GM20431 (cell line): Measurements from ENCODE around the gene TYW3.

ENCODE experiments used
- in situ Hi-C: fragments of 300-500 bp; cut with MseI, MboI; formaldehyde crosslinking; loops from one replicate; pipeline ENCODE4 v1.15.0; 2020; ENCODE audit warnings: low sequenced_read_pairs; ENCODE audit not compliant: unreplicated experiment

The TYW3 gene, protein sequence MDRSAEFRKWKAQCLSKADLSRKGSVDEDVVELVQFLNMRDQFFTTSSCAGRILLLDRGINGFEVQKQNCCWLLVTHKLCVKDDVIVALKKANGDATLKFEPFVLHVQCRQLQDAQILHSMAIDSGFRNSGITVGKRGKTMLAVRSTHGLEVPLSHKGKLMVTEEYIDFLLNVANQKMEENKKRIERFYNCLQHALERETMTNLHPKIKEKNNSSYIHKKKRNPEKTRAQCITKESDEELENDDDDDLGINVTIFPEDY

DNA sequence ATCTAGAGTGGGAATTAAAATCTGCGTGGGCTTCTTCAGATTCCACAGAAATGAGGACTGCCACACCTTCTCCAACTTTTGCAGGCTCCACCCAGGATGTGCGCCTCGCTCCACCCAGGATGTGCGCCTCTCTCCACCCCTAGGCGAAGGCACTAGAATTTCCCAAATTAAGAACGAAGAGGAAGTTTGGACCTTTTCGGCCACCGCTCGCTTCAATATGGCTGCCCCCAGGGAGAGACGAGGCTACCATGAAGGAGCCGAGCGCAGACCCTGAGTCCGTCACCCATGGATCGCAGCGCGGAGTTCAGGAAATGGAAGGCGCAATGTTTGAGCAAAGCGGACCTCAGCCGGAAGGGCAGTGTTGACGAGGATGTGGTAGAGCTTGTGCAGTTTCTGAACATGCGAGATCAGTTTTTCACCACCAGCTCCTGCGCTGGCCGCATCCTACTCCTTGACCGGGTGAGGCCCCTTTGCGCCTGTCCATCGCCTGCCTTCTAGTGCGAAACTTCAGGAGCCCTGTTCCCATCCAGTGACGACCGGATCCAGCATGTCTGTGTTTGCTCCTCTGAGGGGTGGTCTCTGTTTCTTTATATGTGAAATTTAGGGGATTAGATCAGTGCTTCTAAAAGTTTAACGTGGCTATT lies at the start of gene TYW3, which contains the start of gene CRYZ:
Gene TYW3 (plus strand): TSS at position 193 of the 644 bp plus-strand sequence. CDS start 93 bp downstream, at position 286.
Gene CRYZ (minus strand): TSS at position 91 of the 644 bp plus-strand sequence. CDS start 8,229 bp downstream, outside the sequence.
- in situ Hi-C loops = no loop called here

DNA sequence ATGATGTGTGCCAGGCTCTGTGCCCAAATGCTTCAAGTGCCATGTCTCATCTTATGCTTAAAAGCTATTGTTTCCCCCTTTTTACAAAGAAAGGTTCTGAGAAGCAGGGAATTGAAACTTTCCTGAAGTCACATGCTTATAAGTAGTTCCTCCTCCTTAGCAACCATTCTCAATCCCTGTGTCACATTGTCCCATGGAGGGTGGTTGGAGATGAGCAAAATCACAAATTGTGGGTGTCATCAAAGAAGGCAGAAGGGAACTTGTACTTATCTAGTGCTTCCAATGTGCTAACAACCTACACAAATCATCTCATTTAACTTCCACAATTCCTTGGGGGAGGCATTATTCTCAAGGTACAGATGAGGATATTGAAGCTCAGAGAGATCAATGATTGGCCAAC lies 49.3 kb upstream of the TYW3 start:
- in situ Hi-C loops = loop anchor here (25.0 kb wide), 1 partner anchor 171 kb away; the partner anchor contains the start of gene LRRC53

DNA sequence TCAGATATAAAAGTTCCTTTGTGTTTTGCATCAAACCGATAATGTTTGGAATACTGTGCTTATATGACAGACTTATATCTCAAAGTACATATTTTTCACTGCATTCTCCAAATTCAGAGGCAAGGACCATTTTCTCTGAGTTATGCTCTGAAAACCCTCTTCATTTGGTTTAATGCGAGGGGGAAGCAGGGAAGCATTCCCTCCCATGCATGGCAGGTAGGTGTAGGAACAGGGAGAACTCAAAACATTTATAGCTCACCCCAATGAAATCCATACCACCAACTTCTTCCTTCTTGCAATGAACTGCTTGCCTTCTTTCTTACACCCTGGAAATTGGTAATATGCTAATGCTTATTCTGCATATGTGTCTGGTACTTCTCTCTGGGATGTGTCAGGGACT lies 48.7 kb upstream of the TYW3 start:
- in situ Hi-C loops = loop anchor here (25.0 kb wide), 1 partner anchor 172 kb away; the partner anchor contains the start of gene LRRC53

DNA sequence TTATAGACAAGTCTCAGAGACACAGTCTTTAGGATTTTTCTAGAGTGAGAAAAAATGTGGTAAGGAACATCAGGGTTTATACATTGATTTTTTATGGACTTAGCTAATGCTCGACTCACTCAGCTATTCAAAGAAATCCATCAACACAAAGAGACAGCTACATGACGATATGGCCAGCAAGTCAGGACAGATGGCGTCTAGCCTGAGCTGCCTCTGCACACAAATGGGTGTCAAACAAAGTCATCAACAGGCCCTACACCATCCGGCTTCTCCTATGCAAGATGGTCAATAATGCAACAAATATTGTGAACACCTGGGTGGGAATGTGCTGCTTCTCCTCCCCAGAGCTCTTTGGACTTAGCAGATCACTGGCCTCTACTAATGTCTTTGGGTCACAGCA lies 46.0 kb upstream of the TYW3 start:
- in situ Hi-C loops = loop anchor here (25.0 kb wide), 1 partner anchor 175 kb away; the partner anchor contains the start of gene LRRC53

DNA sequence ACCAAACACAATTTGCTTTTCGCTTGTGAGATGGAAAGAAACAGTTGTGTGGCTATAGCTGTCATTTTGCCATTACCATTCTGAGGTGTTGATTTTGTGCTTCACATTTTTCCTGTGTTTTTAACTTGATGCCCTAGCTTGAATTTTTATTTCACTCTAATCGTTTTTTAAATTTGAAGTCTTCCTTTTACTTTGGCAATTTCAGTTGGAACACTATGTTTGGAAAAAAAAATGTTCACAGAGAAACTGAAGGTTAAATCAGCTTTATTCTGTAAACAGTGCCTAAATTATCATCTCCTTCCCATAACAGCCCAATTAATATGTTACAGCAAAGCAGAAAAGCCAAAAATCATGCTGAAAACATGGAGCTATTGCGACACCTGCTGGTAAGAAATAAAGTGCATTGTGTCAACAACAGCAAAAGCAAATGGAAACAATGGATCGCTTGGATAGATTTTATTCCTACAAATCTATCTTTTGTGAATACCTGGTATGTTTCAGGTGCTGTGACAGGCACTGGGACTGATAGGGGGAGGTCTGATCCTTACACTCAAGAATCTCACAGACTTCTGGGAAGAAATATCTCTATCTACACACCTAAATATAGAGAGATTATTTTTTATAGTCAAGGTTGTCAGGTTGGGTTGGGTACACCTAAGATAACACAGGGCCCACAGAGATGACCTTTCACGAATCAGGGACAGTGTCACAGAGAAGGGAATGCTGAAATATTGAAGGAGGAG lies 43.2 kb upstream of the TYW3 start:
- in situ Hi-C loops = loop anchor here (25.0 kb wide), 1 partner anchor 177 kb away; the partner anchor contains the start of gene LRRC53

DNA sequence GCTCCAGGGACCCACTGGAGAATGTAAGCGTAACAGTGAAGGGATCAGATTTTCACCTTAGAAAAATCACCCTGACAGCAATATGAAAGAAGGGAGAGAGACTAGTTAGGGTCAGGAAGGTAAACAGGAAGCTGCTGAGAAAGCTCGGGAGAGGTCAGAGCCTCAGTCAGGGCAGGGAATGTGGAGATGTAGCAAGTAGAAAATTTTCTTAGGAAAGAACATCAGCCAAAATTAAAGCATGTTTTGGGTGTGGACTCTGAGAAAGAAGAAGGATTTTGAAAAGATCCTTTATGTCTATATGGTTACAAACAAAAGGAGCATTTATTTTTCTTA lies 42.6 kb upstream of the TYW3 start:
- in situ Hi-C loops = loop anchor here (25.0 kb wide), 1 partner anchor 178 kb away; the partner anchor contains the start of gene LRRC53

DNA sequence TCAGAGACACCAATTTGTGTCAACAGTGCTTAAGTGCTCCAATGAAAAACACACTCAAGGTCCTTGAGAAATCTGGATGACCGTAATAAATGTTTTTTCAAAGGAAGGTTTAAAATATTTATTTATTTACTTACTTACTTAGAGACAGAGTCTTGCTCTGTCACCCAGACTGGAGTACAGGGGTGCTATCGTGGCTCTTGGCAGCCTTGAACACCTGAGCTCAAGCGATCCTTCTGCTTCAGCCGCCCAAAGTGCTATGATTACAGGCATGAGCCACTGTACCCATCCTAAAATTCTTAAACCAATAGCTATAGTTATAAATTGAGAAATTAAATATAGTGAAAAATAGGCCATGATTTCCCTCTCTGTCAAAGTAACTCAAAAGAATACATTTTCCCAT lies 42.0 kb upstream of the TYW3 start:
- in situ Hi-C loops = loop anchor here (25.0 kb wide), 1 partner anchor 179 kb away; the partner anchor contains the start of gene LRRC53

DNA sequence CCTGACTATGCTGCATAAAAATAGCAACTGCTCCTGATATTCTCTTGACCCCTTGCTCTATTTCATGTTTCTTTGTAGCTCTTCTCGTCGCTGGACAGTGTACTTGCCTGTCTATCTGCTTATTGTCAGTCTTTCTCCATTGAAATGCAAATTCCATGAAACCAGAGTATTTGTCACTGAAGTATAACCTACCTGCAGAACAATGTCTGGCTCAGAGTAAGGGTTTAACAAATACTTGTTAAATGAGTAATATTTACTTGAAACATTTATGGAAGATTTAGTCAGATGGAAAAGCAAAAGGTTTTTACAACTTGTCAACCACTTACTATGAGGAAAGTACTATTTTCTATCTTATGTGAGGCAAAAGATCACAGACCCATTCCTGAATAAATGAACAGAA lies 39.5 kb upstream of the TYW3 start:
- in situ Hi-C loops = loop anchor here (25.0 kb wide), 1 partner anchor 181 kb away; the partner anchor contains the start of gene LRRC53

DNA sequence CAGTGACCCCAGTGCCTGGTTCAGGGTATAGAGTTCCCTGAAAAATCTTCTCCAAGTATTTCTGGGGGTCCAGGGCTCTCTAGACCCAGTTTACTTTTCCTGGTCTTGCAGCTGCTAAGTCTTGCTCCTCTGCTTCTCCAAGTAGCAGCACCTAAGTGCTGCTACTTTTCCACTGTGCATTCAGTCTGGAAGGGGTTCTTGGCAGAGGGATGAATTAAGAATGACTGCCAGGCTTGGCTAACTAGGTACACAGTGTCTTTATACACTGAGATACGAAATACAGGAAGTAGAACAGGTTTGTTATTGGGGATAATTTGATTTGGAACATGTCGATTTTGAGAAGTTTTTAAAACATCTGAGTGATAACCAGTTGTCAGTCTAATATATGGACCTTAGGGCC lies 35.1 kb upstream of the TYW3 start:
- in situ Hi-C loops = loop anchor here (25.0 kb wide), 1 partner anchor 186 kb away; the partner anchor contains the start of gene LRRC53

DNA sequence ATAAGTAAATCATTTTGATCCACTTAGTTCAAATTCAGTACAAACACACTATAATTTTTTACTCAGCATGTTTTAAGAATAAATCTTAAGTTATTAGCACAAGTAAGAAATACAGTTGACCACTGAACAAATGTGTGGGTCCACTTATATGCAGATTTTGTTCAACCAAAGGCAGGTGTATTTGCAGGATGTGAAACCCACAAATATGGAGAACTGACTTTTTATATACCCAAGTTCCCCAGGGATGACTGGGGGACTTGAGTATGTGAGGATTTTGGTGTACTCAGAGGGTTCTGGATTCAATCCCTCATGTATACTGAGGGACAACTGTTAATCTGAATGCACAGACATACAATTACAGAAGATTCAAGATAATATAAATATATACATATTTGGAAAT lies 33.6 kb upstream of the TYW3 start:
- in situ Hi-C loops = loop anchor here (25.0 kb wide), 1 partner anchor 187 kb away; the partner anchor contains the start of gene LRRC53

DNA sequence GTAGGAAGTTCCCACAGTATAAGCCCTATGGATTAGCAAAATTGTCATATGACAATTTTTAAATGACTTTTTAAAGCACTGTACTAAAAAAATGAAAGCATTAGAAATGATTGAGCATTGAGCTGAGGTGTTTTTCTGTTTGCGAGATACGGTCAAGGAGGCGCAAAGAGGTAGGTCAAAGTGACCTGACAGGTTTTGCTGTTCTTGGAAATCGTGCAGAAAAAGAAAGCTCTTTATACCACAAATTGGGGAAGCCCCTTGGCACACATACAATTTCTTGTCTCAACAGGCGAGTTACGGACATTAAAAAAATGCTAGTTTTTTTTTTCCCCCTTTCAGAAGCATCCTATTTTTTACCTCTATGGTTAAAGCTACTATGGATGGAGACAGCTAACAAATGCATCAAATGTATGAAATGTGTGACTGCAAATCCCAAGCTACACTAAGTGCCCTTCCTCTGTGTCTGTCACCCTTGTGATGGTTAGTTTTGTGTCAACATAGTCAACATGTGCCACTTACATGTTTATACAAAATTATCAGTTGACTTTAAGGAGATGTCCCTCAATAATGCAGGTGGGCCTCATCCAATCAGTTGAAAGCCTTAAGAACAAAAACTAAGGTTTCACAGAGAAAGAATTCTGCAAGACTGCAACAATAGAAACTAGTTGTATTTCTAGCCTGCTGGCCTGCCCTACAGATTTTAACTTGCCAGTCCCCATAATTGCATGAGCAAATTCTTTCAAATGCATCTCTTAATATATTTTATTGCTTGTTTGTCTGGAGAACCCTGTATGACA lies 29.4 kb upstream of the TYW3 start:
- in situ Hi-C loops = no loop called here

DNA sequence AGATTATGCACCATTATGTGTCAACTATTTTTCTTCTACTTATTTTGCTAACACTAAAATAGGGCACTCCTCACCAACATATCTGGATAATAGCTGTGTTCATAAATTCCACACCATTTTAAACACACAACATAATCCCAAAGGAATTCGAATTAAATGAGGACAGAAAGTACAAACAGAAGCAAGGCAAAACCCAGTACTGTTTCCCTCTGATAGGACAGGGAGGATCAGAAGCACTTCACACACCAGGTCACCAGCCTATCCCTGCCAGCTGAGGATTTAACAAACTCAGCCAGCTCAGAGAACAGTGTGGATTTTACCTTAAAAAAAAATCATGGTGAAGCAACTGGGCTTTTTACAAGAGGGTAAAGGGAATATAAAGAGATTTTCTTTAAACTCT lies 20.1 kb upstream of the TYW3 start:
- in situ Hi-C loops = no loop called here

DNA sequence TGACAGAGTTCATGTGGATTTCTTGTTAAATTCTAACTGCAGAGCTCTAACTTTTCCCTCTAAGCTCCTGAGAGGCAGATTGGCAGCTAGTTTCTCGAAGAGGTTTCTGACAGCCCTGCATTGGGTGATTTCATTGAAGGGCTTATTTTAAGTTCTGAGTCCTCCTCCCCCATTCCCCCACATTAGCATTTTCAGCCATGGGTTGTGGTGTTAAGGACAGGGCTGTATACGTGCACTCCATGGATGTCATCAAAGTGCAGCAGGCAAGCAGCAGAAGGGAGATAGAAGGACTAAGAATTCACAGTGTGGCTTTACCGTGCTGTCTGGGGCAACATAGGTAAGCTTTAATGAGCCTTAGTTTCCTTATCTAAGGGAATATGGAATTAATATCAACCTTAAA lies 19.1 kb upstream of the TYW3 start:
- in situ Hi-C loops = no loop called here

DNA sequence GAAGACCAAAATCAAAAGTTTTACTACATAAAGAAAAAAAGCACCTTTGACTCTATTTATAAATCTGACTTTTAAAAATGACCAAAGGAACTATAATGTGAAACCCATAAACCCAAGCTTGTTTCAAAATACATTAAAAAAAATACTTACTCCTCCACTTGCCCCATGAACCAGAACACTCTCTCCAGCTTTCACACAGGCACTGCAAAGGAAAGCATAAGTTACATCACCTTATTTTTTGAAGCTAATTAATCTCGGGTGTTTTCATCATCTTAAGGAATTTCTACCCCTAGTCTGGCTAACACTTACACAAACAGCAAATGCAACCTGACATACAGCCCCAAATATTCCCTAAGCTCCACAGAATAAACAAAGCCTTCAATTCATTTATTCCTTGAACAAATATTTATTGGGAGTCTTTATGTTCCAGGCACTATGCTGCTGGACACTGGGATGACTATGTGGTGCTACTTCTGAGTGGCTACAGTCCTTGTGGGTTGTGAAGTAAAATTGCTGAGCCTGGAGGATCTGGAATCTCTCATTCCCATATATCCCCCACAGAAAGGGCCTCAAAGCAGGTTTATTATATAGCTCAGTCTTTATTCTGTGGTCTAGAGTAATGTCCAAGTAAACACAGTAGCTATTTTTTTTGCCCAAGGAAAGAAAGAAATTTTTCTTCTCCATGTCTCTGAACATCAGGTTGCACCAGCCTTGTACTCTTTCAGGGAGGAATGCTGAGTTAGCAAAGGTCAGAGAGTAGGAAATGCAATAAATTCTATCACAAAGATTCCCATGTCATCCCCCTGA lies 18.3 kb upstream of the TYW3 start:
- in situ Hi-C loops = no loop called here

DNA sequence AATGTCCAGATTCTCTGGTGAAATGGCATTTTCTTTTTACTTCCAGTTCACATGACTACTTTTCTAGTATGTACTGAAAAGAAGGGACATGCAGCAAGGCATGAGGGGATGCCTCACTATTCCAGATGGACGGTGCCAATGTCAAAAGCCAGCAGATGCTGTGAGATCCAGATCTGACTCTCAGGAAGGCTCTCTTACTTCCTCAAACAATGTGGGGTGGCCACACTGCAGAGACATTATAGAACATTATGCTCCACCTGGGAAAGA lies 17.8 kb upstream of the TYW3 start:
- in situ Hi-C loops = no loop called here

DNA sequence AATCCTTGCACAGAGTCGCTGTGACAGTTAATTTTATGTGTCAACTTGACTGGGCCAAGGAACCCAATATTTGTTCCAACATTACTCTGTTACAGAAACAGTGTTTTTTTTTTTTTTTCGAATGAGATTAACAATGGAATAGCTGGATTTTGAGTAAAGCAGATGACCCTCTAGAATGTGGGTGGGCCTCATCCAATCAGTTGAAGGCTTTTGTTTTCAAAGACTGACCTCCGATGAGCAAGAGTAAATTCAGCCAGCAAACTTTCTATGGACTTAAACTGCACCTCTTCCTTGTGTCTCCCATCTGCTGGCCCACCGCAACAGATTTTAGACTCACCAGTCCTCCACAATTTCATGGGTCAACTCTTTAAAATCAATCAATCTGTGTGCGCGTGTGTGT lies 17.1 kb upstream of the TYW3 start:
- in situ Hi-C loops = no loop called here

DNA sequence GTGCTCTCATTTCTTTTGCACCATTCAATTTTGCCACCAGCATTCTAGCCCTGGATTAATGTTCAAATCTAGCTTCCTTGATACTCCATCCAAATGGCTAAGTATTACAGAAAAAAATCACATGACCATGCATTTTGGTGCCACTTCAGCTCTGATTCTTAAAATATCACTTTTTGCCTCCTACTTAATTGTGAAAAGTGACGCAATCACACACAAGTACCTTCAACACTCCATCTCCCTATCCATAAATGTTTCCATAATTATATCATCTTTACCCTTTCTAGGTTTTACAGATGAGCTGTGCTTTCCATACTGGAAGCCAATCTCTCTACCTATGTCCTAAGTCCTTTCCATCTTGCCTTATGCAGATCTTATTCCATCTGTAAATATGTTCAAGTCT lies 16.1 kb upstream of the TYW3 start:
- in situ Hi-C loops = no loop called here

DNA sequence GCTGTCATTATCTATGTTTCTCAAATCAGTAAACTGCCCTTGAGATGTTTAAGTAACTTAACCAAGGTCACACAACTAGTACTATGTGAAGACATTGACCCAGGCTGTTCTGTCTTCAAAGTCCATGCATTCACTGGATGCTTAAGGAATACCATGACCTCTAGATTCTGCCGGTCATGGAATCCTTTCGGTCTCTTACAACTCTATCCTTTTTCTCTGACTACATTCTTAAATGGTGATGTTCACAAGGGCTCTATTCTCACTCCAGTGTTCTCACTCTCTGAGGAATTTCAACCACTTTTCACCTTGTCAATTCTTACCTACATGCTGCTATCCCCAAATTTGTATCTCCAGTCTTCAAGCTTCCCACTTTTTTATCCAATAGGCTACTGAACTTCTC lies 15.3 kb upstream of the TYW3 start:
- in situ Hi-C loops = no loop called here

DNA sequence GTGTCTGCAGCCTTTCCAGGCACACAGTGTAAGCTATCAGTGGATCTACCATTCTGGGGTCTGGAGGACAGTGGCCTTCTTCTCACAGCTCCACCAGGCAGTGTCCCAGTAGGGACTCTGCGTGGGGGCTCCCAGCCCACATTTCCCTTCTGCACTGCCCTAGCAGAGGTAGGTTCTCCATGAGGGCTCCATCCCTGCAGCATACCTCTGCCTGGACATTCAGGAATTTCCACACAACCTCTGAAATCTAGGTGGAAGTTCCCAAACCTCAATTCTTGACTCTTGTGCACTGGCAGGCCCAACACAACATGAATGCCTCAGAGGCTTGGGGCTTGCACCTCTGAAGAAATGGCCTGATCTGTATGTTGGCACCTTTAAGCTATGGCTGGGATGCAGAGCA lies 6.9 kb upstream of the TYW3 start:
- in situ Hi-C loops = no loop called here
